CD4-positive, alpha-beta T cell (primary cell): ENCODE measurements around the gene GRIN2A. TPM values are rescaled to one million over a fixed set of nuclear protein-coding genes. Genes with fewer than 3 reads are reported as not detected.
A peak's percentile ranks its signal among the peaks of the same experiment; 100 is the strongest.

Experiments used
- ATAC-seq: fragments of 200-7000 bp; cut with Tn5 transposase; one replicate; pipeline ENCODE4 v1.10.0; 2022; ENCODE audit warnings: mild to moderate bottlenecking; ENCODE audit not compliant: poor library complexity
- CTCF ChIA-PET: fragments of 350-600 bp; sonication (Branson Sonifier 250); formaldehyde crosslinking; loops from one replicate; lab custom pipeline; 2021; ENCODE audit warnings: antibody characterized with exemption, inconsistent platforms; lab: Charles Lee
- POLR2A ChIA-PET: fragments of 350-600 bp; sonication (Branson Sonifier 250); formaldehyde crosslinking; loops from one replicate; lab custom pipeline; 2021; ENCODE audit warnings: antibody characterized with exemption, inconsistent platforms; lab: Charles Lee
- DNase-seq, 14 experiments: peaks; one replicate each; pipeline ENCODE4 v3.0.0-alpha.2; 2013 to 2020; ENCODE audit warnings: mixed read lengths in 2 of 14
- H3K27ac ChIP-seq, 2 donors: one replicate each; pipeline versions ENCODE4 v1.5.1 to v1.7.0; 2013; ENCODE audit warnings: low read length in 2 of 2, low read depth in 1 of 2, mild to moderate bottlenecking in 1 of 2
- H3K27me3 ChIP-seq, 2 experiments: 1 replicate in 1 of 2; 2 replicates in 1 of 2; pipeline versions ENCODE4 v1.6.1 to v1.7.0; 2013; ENCODE audit warnings: low read length in 2 of 2, control low read depth in 1 of 2, mild to moderate bottlenecking in 1 of 2, moderate library complexity in 1 of 2; ENCODE audit not compliant: insufficient read depth in 2 of 2, control insufficient read depth in 1 of 2
- H3K36me3 ChIP-seq: one replicate; pipeline ENCODE4 v1.6.1; 2013; ENCODE audit warnings: low read length, control low read depth; ENCODE audit not compliant: insufficient read depth
- H3K4me1 ChIP-seq: one replicate; pipeline ENCODE4 v1.6.1; 2013; ENCODE audit warnings: low read length, control low read depth; ENCODE audit not compliant: insufficient read depth
- H3K4me3 ChIP-seq: one replicate; pipeline ENCODE4 v1.5.1; 2013; ENCODE audit warnings: mild to moderate bottlenecking, low read length, moderate library complexity
- H3K9me3 ChIP-seq, 2 experiments: 1 replicate in 1 of 2; 2 replicates in 1 of 2; pipeline versions ENCODE4 v1.6.1 to v1.7.0; 2013; ENCODE audit warnings: low read length in 2 of 2, mild to moderate bottlenecking in 2 of 2, control low read depth in 1 of 2, moderate library complexity in 1 of 2; ENCODE audit not compliant: control insufficient read depth in 1 of 2, insufficient read depth in 1 of 2
- H3K27ac Mint-ChIP-seq: one replicate; pipeline ENCODE4 v1.8.0; 2020; ENCODE audit warnings: mixed read lengths
- H3K27me3 Mint-ChIP-seq: one replicate; pipeline ENCODE4 v1.8.0; 2021; ENCODE audit warnings: mixed read lengths
- H3K36me3 Mint-ChIP-seq: one replicate; pipeline ENCODE4 v1.8.0; 2021; ENCODE audit warnings: low read depth, mixed read lengths
- H3K4me1 Mint-ChIP-seq: one replicate; pipeline ENCODE4 v1.8.0; 2021; ENCODE audit warnings: low read depth, mixed read lengths
- H3K4me3 Mint-ChIP-seq: one replicate; pipeline ENCODE4 v1.8.0; 2020; ENCODE audit warnings: mild to moderate bottlenecking, mixed read lengths
- H3K9me3 Mint-ChIP-seq: one replicate; pipeline ENCODE4 v1.8.0; 2020; ENCODE audit warnings: mixed read lengths
- CTCF ChIP-seq: fragments of 200-600 bp; IDR thresholded peaks from one replicate; pipeline ENCODE4 v1.8.0; 2022; ENCODE audit warnings: antibody characterized with exemption, mild to moderate bottlenecking
- intact Hi-C, 2 experiments: fragments of 100-400 bp; cut with DNase I in 1 of 2; cut with micrococcal nuclease in 1 of 2; formaldehyde crosslinking; loops; one replicate each; pipeline versions ENCODE4 v1.15.1 to v1.9.0; 2023 to 2025; cut with DNase I, micrococcal nuclease
- total RNA-seq, 174 experiments: library from RNA in 2 of 174; stranded (reverse) in 2 of 174; gene quantifications; one replicate each; pipeline ENCODE4 v1.2.3 and lab custom pipeline; 2021 to 2026

The GRIN2A gene
- total RNA-seq, 2 experiments from 2014 or later = not detected

- no peaks in the 10 kb centered on the region for H3K36me3 ChIP-seq
- intact Hi-C loops = no loop called here
- Mint-ChIP-seq H3K9me3 (no peaks in the 10 kb centered on the region), H3K27me3 (no peaks in the 10 kb centered on the region), H3K27ac (no peak overlapping the region), H3K4me3 (no peak overlapping the region), H3K36me3 (no peaks in the 10 kb centered on the region), H3K4me1 (no peaks in the 10 kb centered on the region)
- H3K4me1 ChIP-seq = no peaks in the 10 kb centered on the region
- ATAC-seq (no peak), DNase-seq (peak in 1 of 14 experiments; percentile 5)
- H3K27ac ChIP-seq = no peak overlapping the region
- no peaks in the 10 kb centered on the region for H3K27me3 ChIP-seq
- H3K9me3 ChIP-seq = peaks cover 0 to 6% of the 10 kb centered on the region in 2 experiments
- ChIA-PET CTCF (no interaction called here), POLR2A (no interaction called here)
- TF ChIP-seq CTCF = no peak
- H3K4me3 ChIP-seq = no peak overlapping the region
Observed at GRCh38 chr16:9849697-9850245, 332.5 kb downstream of the GRIN2A start.

DNA sequence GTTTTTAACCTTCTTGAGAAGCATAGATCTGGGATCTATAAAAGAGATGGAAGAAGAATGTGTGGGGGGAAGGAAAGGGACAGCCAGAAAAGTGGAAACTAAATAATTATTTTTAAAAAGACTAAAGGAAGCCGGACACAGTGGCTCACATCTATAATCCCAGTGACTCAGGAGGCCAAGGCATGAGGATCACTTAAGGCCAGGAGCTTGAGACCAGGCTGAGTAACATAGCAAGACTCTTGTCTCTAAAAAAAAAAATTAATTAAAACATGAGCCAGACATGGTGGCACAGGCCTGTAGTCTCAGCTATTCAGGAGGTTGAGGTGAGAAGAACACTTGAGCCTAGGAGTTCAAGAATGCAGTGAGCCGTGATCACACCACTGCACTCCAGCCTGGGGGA lies 335.1 kb downstream of the GRIN2A start:
- ATAC-seq (no peak), DNase-seq (no peak)
- ChIA-PET CTCF (interaction anchor here (1.0 kb wide), 1 partner anchor 9 kb away, joined by 3 read pairs; no protein-coding TSS in a partner anchor), POLR2A (no interaction called here)
- no peaks in the 10 kb centered on the region for H3K36me3 Mint-ChIP-seq
- intact Hi-C loops = no loop called here
- H3K36me3 ChIP-seq = no peaks in the 10 kb centered on the region
- H3K27ac Mint-ChIP-seq = no peak overlapping the region
- H3K27ac ChIP-seq = no peak overlapping the region
- peaks cover 0 to 6% of the 10 kb centered on the region in 2 experiments for H3K9me3 ChIP-seq
- no peaks in the 10 kb centered on the region for H3K27me3 ChIP-seq
- H3K4me3 Mint-ChIP-seq = no peak overlapping the region
- H3K4me1 Mint-ChIP-seq = no peaks in the 10 kb centered on the region
- H3K4me3 ChIP-seq = no peak overlapping the region
- H3K27me3 Mint-ChIP-seq = no peaks in the 10 kb centered on the region
- H3K4me1 ChIP-seq = no peaks in the 10 kb centered on the region
- H3K9me3 Mint-ChIP-seq = peaks cover 3% of the 10 kb centered on the region
- no peak for TF ChIP-seq CTCF

DNA sequence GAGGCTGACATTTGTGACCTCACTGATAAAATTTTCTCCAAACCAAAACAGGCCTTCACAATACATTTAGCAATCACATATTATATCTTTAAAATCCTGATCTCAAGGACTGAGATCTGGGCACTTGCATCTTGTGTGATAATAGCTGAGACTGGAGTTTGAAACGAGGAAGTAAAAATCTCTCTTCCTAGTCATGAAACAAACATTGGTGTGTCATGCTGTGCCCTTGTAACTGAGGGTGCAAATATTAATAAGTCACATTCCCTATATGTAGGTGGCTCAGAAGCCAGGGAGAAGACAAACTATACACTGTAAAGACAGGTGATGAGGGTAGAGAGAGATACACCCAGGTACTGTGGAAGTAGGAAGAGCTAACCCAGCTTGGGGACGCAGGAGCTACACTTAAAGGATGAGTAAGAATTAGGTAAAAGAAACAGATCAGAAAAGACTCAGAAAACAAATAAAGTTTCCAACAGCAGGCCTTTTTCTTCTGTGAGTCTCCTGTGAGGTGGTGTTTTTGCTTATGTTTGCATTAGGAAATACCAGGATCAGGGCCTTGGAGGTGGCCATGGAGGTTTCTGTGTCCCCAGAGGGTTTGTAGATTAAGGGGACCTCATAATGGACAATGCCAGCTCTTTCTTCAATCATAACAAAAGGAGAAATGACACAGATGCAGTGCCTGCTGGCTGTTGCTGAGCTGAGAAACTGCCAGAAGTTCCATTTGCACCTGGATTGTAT lies 335.7 kb downstream of the GRIN2A start:
- Histone ChIP-seq H3K27me3 (no peaks in the 10 kb centered on the region), H3K9me3 (peaks cover 0 to 6% of the 10 kb centered on the region in 2 experiments), H3K36me3 (no peaks in the 10 kb centered on the region), H3K4me1 (no peaks in the 10 kb centered on the region), H3K27ac (no peak overlapping the region), H3K4me3 (no peak overlapping the region)
- DNase-seq (no peak), ATAC-seq (no peak)
- TF ChIP-seq CTCF = no peak
- no peak overlapping the region for H3K4me3 Mint-ChIP-seq
- H3K9me3 Mint-ChIP-seq = peaks cover 3% of the 10 kb centered on the region
- intact Hi-C loops = no loop called here
- H3K36me3 Mint-ChIP-seq = no peaks in the 10 kb centered on the region
- no peak overlapping the region for H3K27ac Mint-ChIP-seq
- POLR2A ChIA-PET = no interaction called here
- H3K4me1 Mint-ChIP-seq = no peaks in the 10 kb centered on the region
- CTCF ChIA-PET = interaction anchor here (1.0 kb wide), 1 partner anchor 9 kb away, joined by 3 read pairs; no protein-coding TSS in a partner anchor
- H3K27me3 Mint-ChIP-seq = no peaks in the 10 kb centered on the region
